K562 (cell line): Measurements from ENCODE around the gene CCL27. TPM values are rescaled to one million over a fixed set of nuclear protein-coding genes. Genes with fewer than 3 reads are reported as not detected.

Experiments
- CEBPB ChIP-seq: fragments of 450-650 bp; IDR thresholded peaks from 2 replicates; pipeline ENCODE4 v1.6.1; 2016; ENCODE audit warnings: missing genetic modification characterization, missing compliant biosample characterization
- ETV5 ChIP-seq: sonication (generic); formaldehyde crosslinking; IDR thresholded peaks from 2 replicates; pipeline ENCODE4 v1.4.0; 2020; ENCODE audit warnings: low read depth, mild to moderate bottlenecking, missing genetic modification reagents
- EZH2 ChIP-seq: IDR thresholded peaks from 2 replicates; pipeline ENCODE4 v1.6.1; 2012; ENCODE audit warnings: low read depth, mild to moderate bottlenecking, inconsistent platforms, low read length, borderline replicate concordance
- FOXM1 ChIP-seq, 2 experiments: fragments of 450-650 bp in 1 of 2; sonication (generic) in 1 of 2; formaldehyde crosslinking in 1 of 2; IDR thresholded peaks; 2 replicates each; pipeline versions ENCODE4 v1.6.1 to v1.9.0; 2017 to 2022; ENCODE audit warnings: low read depth in 2 of 2, mild to moderate bottlenecking in 2 of 2, missing genetic modification reagents in 1 of 2, moderate library complexity in 1 of 2
- IRF1 ChIP-seq: sonication (generic); formaldehyde crosslinking; IDR thresholded peaks from 2 replicates; pipeline ENCODE4 v1.8.0; 2022; ENCODE audit warnings: missing genetic modification reagents, mild to moderate bottlenecking, borderline replicate concordance
- NR4A1 ChIP-seq, 2 experiments: fragments of 250-450 bp in 1 of 2; fragments of 450-650 bp in 1 of 2; sonication (Bioruptor Pico) in 1 of 2; IDR thresholded peaks; 2 replicates each; pipeline versions ENCODE4 v1.4.0 to v1.6.1; 2016 to 2020; ENCODE audit warnings: mild to moderate bottlenecking in 2 of 2, missing compliant biosample characterization in 1 of 2, missing genetic modification characterization in 1 of 2, moderate library complexity in 1 of 2
- POLR2AphosphoS5 ChIP-seq: IDR thresholded peaks from 2 replicates; pipeline ENCODE4 v1.6.1; 2011; ENCODE audit warnings: mild to moderate bottlenecking, low read depth, low read length, moderate library complexity; ENCODE audit not compliant: control insufficient read depth, insufficient read depth
- POLR2G ChIP-seq: fragments of 200-400 bp; formaldehyde crosslinking; IDR thresholded peaks from 2 replicates; pipeline ENCODE4 v1.6.1; 2017; ENCODE audit warnings: low read depth, mild to moderate bottlenecking, antibody characterized with exemption, low read length, moderate library complexity
- RERE ChIP-seq: sonication (generic); formaldehyde crosslinking; IDR thresholded peaks from 2 replicates; pipeline ENCODE4 v1.8.0; 2023; ENCODE audit warnings: missing genetic modification reagents, mild to moderate bottlenecking, borderline replicate concordance
- SAFB ChIP-seq: fragments of 200-400 bp; formaldehyde crosslinking; IDR thresholded peaks from 2 replicates; pipeline ENCODE4 v1.6.1; 2017; ENCODE audit warnings: low read depth, low read length, borderline replicate concordance
- SRSF9 ChIP-seq: fragments of 200-400 bp; formaldehyde crosslinking; IDR thresholded peaks from 2 replicates; pipeline ENCODE4 v1.6.1; 2017; ENCODE audit warnings: low read depth, low read length, borderline replicate concordance
- TCF7L2 ChIP-seq: fragments of 150-350 bp; IDR thresholded peaks from 2 replicates; pipeline ENCODE4 v1.6.1; 2016; ENCODE audit warnings: low read depth, mild to moderate bottlenecking, low read length, moderate library complexity
- ZBTB43 ChIP-seq: sonication (generic); formaldehyde crosslinking; IDR thresholded peaks from 2 replicates; pipeline ENCODE4 v1.8.0; 2023; ENCODE audit warnings: mild to moderate bottlenecking, missing genetic modification reagents
- ZFP36 ChIP-seq: fragments of 150-350 bp; IDR thresholded peaks from 2 replicates; pipeline ENCODE4 v1.6.1; 2018; ENCODE audit warnings: low read length, low read depth; ENCODE audit not compliant: partially characterized antibody
- ZFX ChIP-seq: sonication (generic); formaldehyde crosslinking; IDR thresholded peaks from 2 replicates; pipeline ENCODE4 v1.8.0; 2022; ENCODE audit warnings: mild to moderate bottlenecking, missing genetic modification reagents, moderate library complexity
- ZNF280B ChIP-seq: fragments of 250-450 bp; sonication (Bioruptor Pico); IDR thresholded peaks from 2 replicates; pipeline ENCODE4 v1.5.1; 2021; ENCODE audit warnings: mild to moderate bottlenecking
- ZNF695 ChIP-seq: fragments of 450-650 bp; formaldehyde crosslinking; IDR thresholded peaks from 2 replicates; pipeline ENCODE4 v1.4.0; 2020; ENCODE audit warnings: mild to moderate bottlenecking, moderate library complexity
- polyA plus RNA-seq, 8 experiments: library from polyadenylated mRNA; depleted of rRNA in 4 of 8; stranded (reverse) in 5 of 8; unstranded in 3 of 8; fragments of >200 nt; fragmentation: Nextera tagmentation in 2 of 8; fragmentation: Illumina TruSeq in 1 of 8; extraction: Ambion mirVana in 2 of 8; extraction: Trizol in 1 of 8; gene quantifications; 2 replicates each; pipeline versions ENCODE4 v1.2.1 to v1.2.3, GENCODE V29; 2011 to 2014; ENCODE audit warnings: inconsistent platforms in 1 of 8, missing spikeins in 1 of 8
- total RNA-seq, 7 experiments: library from RNA; depleted of rRNA in 6 of 7; stranded (reverse); fragments of >200 nt in 6 of 7; fragmentation: Illumina TruSeq in 2 of 7; extraction: Trizol in 2 of 7; gene quantifications; 2 replicates each; pipeline versions ENCODE4 v1.2.1 to v1.2.3, GENCODE V29; 2011 to 2021; ENCODE audit warnings: low replicate concordance in 1 of 7

The CCL27 gene
- total and polyA plus RNA-seq, 9 of the 15 experiments (the other 6 are each of a cell fraction or from before 2014, with no cell fraction given), result 0.10 to 0.53 (median 0.27) TPM; not detected in 5

GRCh38 chr9:34651876-34652601 lies 10.4 kb downstream of the CCL27 start, which contains the start of gene IL11RA (continued):
- TF ChIP-seq ZNF280B, result no peak
- no peak for TF ChIP-seq IRF1 (CRISPR knock-in tag)
- no peak for TF ChIP-seq RERE (CRISPR knock-in tag)
- TF ChIP-seq SRSF9, result no peak
- no peak for TF ChIP-seq ZFP36
- TF ChIP-seq NR4A1 (CRISPR knock-in tag; IDR thresholded peaks at IDR 0.05), result no peak
- TF ChIP-seq NR4A1 (tag; IDR thresholded peaks at IDR 0.05), result no peak
- no peak for TF ChIP-seq ETV5 (CRISPR knock-in tag)
- TF ChIP-seq CEBPB, result no peak
- no peak for TF ChIP-seq EZH2
- TF ChIP-seq TCF7L2, result no peak
- peak; percentile 66 for TF ChIP-seq POLR2G
- TF ChIP-seq SAFB, result no peak
- peak; percentile 35; the same call in 1 of the 2 replicates for TF ChIP-seq POLR2AphosphoS5
- peak; percentile 44 for TF ChIP-seq ZFX (CRISPR knock-in tag)
- no peak for TF ChIP-seq ZBTB43 (CRISPR knock-in tag)
- no peak for TF ChIP-seq FOXM1 (IDR thresholded peaks at IDR 0.05; ENCODE audit: low read depth)
- TF ChIP-seq FOXM1 (CRISPR knock-in tag; IDR thresholded peaks at IDR 0.05; ENCODE audit: low read depth), result no peak
- TF ChIP-seq ZNF695 (CRISPR knock-in tag), result no peak
